ENCODE measurements around the gene HERPUD1. TPM values are rescaled to one million over a fixed set of nuclear protein-coding genes. Genes with fewer than 3 reads are reported as not detected.

The HERPUD1 gene
- total and polyA plus RNA-seq, 2 of the 13 experiments (the other 11 are each of a cell fraction or from before 2014, with no cell fraction given) = 96.2 to 323 TPM

- TF ChIP-seq ADNP (CRISPR knock-in tag; IDR thresholded peaks at IDR 0.05) (peak; percentile 47; the same call in 1 of the 2 replicates), PAWR (CRISPR knock-in tag; IDR thresholded peaks at IDR 0.05; ENCODE audit: borderline replicate concordance) (no peak), SRF (IDR thresholded peaks at IDR 0.05; ENCODE audit: low read depth, low read length) (no peak), ZNF687 (CRISPR knock-in tag; IDR thresholded peaks at IDR 0.05) (peak; percentile 6; the same call in 1 of the 2 replicates), GMEB2 (CRISPR knock-in tag; IDR thresholded peaks at IDR 0.05; ENCODE audit: low read depth) (no peak), SETDB1 (CRISPR knock-in tag; IDR thresholded peaks at IDR 0.05; ENCODE audit: borderline replicate concordance) (no peak), TBL1XR1 (IDR thresholded peaks at IDR 0.05; ENCODE audit: borderline replicate concordance, low read length, partially characterized antibody) (no peak), YY1 (IDR thresholded peaks at IDR 0.05; ENCODE audit: insufficient read depth, insufficient replicate concordance, low read depth, low read length) (no peak), GATAD1 (CRISPR knock-in tag; IDR thresholded peaks at IDR 0.05) (no peak), POLR2G (IDR thresholded peaks at IDR 0.05; ENCODE audit: low read depth, low read length) (no peak), BORCS8-MEF2B (CRISPR knock-in tag; IDR thresholded peaks at IDR 0.05) (no peak), ZNF562 (CRISPR knock-in tag; IDR thresholded peaks at IDR 0.05; ENCODE audit: borderline replicate concordance) (no peak), SP4 (CRISPR knock-in tag; IDR thresholded peaks at IDR 0.05) (no peak), TCF7L2 (IDR thresholded peaks at IDR 0.05; ENCODE audit: low read depth, low read length) (no peak), BHLHE40 (IDR thresholded peaks at IDR 0.05; ENCODE audit: low read length) (no peak), SALL2 (CRISPR knock-in tag; IDR thresholded peaks at IDR 0.05) (no peak), ZNF546 (CRISPR knock-in tag; conservative IDR thresholded peaks at IDR 0.05) (no peak), SIN3A (IDR thresholded peaks at IDR 0.05; ENCODE audit: borderline replicate concordance, low read depth, low read length) (no peak), ZBTB42 (CRISPR knock-in tag; IDR thresholded peaks at IDR 0.05) (no peak), ZNF577 (CRISPR knock-in tag; IDR thresholded peaks at IDR 0.05; ENCODE audit: borderline replicate concordance, low read depth) (no peak), ZNF136 (CRISPR knock-in tag; IDR thresholded peaks at IDR 0.05; ENCODE audit: low read depth) (no peak)
Observed at GRCh38 chr16:56967733-56968132, 35.8 kb downstream of the HERPUD1 start (continued).
